Sigmoid colon (tissue), 7 donors: ENCODE results near the gene EIF1AD. TPM values are rescaled to one million over a fixed set of nuclear protein-coding genes. Genes with fewer than 3 reads are reported as not detected.

Experiments
- DNase-seq: peaks from one replicate; pipeline ENCODE4 v3.0.0-alpha.2; 2019
- H3K27ac ChIP-seq, 4 donors: fragments of 200-600 bp; sonication (generic); one replicate each; pipeline ENCODE4 v1.5.1; 2016 to 2019; ENCODE audit warnings: mild to moderate bottlenecking in 1 of 4
- H3K27me3 ChIP-seq, 3 donors: fragments of 200-600 bp; sonication (generic); one replicate each; pipeline ENCODE4 v1.5.1; 2019; ENCODE audit warnings: mild to moderate bottlenecking in 1 of 3
- H3K36me3 ChIP-seq, 4 donors: fragments of 200-600 bp; sonication (generic); one replicate each; pipeline ENCODE4 v1.5.1; 2016 to 2019
- H3K4me1 ChIP-seq, 4 donors: fragments of 200-600 bp; sonication (generic); one replicate each; pipeline ENCODE4 v1.5.1; 2017 to 2019
- H3K4me3 ChIP-seq, 4 donors: fragments of 200-600 bp; sonication (generic); one replicate each; pipeline ENCODE4 v1.5.1; 2017 to 2019; ENCODE audit warnings: mild to moderate bottlenecking in 2 of 4, moderate library complexity in 1 of 4
- H3K9me3 ChIP-seq, 4 donors: fragments of 200-600 bp in 3 of 4; sonication (generic) in 3 of 4; one replicate each; pipeline versions ENCODE4 v1.5.1 to v1.6.1; 2013 to 2019
- CTCF ChIP-seq, 4 experiments: fragments of 450-650 bp in 3 of 4; fragments of 200-600 bp in 1 of 4; IDR thresholded peaks; one replicate each; pipeline ENCODE4 v1.5.1; 2016 to 2019; ENCODE audit warnings: antibody characterized with exemption in 4 of 4, mild to moderate bottlenecking in 3 of 4, moderate library complexity in 2 of 4
- EP300 ChIP-seq, 4 donors: sonication (generic); formaldehyde crosslinking; IDR thresholded peaks; one replicate each; pipeline ENCODE4 v1.6.1; 2017; ENCODE audit warnings: antibody characterized with exemption in 4 of 4
- POLR2A ChIP-seq, 2 donors: fragments of 450-650 bp; IDR thresholded peaks; one replicate each; pipeline ENCODE4 v1.6.1; 2016; ENCODE audit warnings: antibody characterized with exemption in 2 of 2, mild to moderate bottlenecking in 2 of 2, moderate library complexity in 2 of 2
- POLR2AphosphoS5 ChIP-seq, 4 donors: sonication (generic); formaldehyde crosslinking; IDR thresholded peaks; one replicate each; pipeline ENCODE4 v1.6.1; 2017; ENCODE audit warnings: antibody characterized with exemption in 4 of 4
- WGBS, 2 donors: extraction: QIAGEN DNeasy Blood & Tissue Kit; methylation state at CpG; one replicate each; pipeline ENCODE4 v1.1.7; 2013; 5-methylcytosine and 5-hydroxymethylcytosine counted together
- intact Hi-C: fragments of 100-400 bp; cut with DNase I; formaldehyde crosslinking; loops from one replicate; pipeline ENCODE4 v1.15.1; 2023
- polyA plus RNA-seq, 3 donors: library from polyadenylated mRNA; stranded (reverse); fragments of 200-250 nt; gene quantifications; one replicate each; pipeline ENCODE4 v1.2.3, GENCODE V29; 2013
- total RNA-seq, 4 donors: library from RNA; depleted of rRNA; stranded (reverse); fragments of >200 nt; gene quantifications; one replicate each; pipeline ENCODE4 v1.1.0, GENCODE V29; 2016
- donor health status: healthy with polysubstance abuse.
- donor health status: Bipolar disorder and iron deficiency.
- donor health status: healthy.

The EIF1AD gene
- total and polyA plus RNA-seq, 7 donors, result 13.8 to 26.0 (median 20.4) TPM

GRCh38 chr11:66042996-66043906 is 41.3 kb upstream of the EIF1AD start:
- H3K4me3 ChIP-seq, result no peak overlapping the region
- peaks cover 5 to 12% (median 10%) of the 10 kb centered on the region in 3 donors for H3K27me3 ChIP-seq
- DNase-seq, result no peak
- H3K4me1 ChIP-seq, result peaks cover 0 to 7% (median 3%) of the 10 kb centered on the region in 4 donors
- intact Hi-C loops, result no loop called here
- WGBS, 2 donors, result 97% methylated on average over 88 of the region's 88 CpGs
- TF ChIP-seq POLR2A (IDR thresholded peaks at IDR 0.05), result no peak
- no peak for TF ChIP-seq EP300 (IDR thresholded peaks at IDR 0.05)
- TF ChIP-seq POLR2AphosphoS5 (IDR thresholded peaks at IDR 0.05), result no peak
- H3K27ac ChIP-seq, result no peak overlapping the region
- no peaks in the 10 kb centered on the region for H3K36me3 ChIP-seq
- no peaks in the 10 kb centered on the region for H3K9me3 ChIP-seq

- DNase-seq, result no peak
- H3K27me3 ChIP-seq, result peaks cover 0 to 3% (median 2%) of the 10 kb centered on the region in 3 donors
- H3K4me1 ChIP-seq, result peaks cover 0 to 7% (median 3%) of the 10 kb centered on the region in 4 donors
- H3K36me3 ChIP-seq, result no peaks in the 10 kb centered on the region
- H3K9me3 ChIP-seq, result no peaks in the 10 kb centered on the region
- intact Hi-C loops, result no loop called here
- TF ChIP-seq POLR2A (IDR thresholded peaks at IDR 0.05), result no peak
- no peak for TF ChIP-seq CTCF (IDR thresholded peaks at IDR 0.05)
- no peak for TF ChIP-seq POLR2AphosphoS5 (IDR thresholded peaks at IDR 0.05)
- TF ChIP-seq EP300 (IDR thresholded peaks at IDR 0.05), result no peak
- no peak overlapping the region for H3K4me3 ChIP-seq
- no peak overlapping the region for H3K27ac ChIP-seq
- WGBS, 2 donors, result 97% methylated on average over 81 of the region's 81 CpGs
Observed at GRCh38 chr11:66042227-66042995, 40.5 kb upstream of the EIF1AD start.

- H3K27me3 ChIP-seq, result no peaks in the 10 kb centered on the region
- no peaks in the 10 kb centered on the region for H3K36me3 ChIP-seq
- TF ChIP-seq POLR2AphosphoS5 (IDR thresholded peaks at IDR 0.05) (no peak), EP300 (IDR thresholded peaks at IDR 0.05) (no peak), CTCF (IDR thresholded peaks at IDR 0.05) (no peak)
- H3K27ac ChIP-seq, result no peak overlapping the region
- WGBS, 2 donors, result 89 to 92% methylated on average over 3 of the region's 3 CpGs
- no peaks in the 10 kb centered on the region for H3K9me3 ChIP-seq
- intact Hi-C loops, result no loop called here
- DNase-seq, result no peak
- no peaks in the 10 kb centered on the region for H3K4me1 ChIP-seq
- no peak overlapping the region for H3K4me3 ChIP-seq
Observed at GRCh38 chr11:66039765-66040164, 37.8 kb upstream of the EIF1AD start.

- Histone ChIP-seq H3K27me3 (no peaks in the 10 kb centered on the region), H3K9me3 (no peaks in the 10 kb centered on the region), H3K27ac (no peak overlapping the region), H3K36me3 (no peaks in the 10 kb centered on the region), H3K4me3 (no peak overlapping the region), H3K4me1 (no peaks in the 10 kb centered on the region)
- intact Hi-C loops, result no loop called here
- TF ChIP-seq CTCF (IDR thresholded peaks at IDR 0.05) (no peak), EP300 (IDR thresholded peaks at IDR 0.05) (no peak), POLR2A (IDR thresholded peaks at IDR 0.05) (no peak), POLR2AphosphoS5 (IDR thresholded peaks at IDR 0.05) (no peak)
- 81 to 94% methylated on average over 3 of the region's 3 CpGs for WGBS, 2 donors
- DNase-seq, result no peak
Observed at GRCh38 chr11:66037327-66037726, 35.4 kb upstream of the EIF1AD start.

GRCh38 chr11:66036334-66036710 is 34.4 kb upstream of the EIF1AD start:
- DNase-seq, result no peak
- H3K27ac ChIP-seq, result no peak overlapping the region
- TF ChIP-seq CTCF (IDR thresholded peaks at IDR 0.05), result no peak
- no peak for TF ChIP-seq POLR2A (IDR thresholded peaks at IDR 0.05)
- no peak for TF ChIP-seq POLR2AphosphoS5 (IDR thresholded peaks at IDR 0.05)
- TF ChIP-seq EP300 (IDR thresholded peaks at IDR 0.05), result no peak
- no peaks in the 10 kb centered on the region for H3K27me3 ChIP-seq
- no peaks in the 10 kb centered on the region for H3K9me3 ChIP-seq
- H3K36me3 ChIP-seq, result no peaks in the 10 kb centered on the region
- 72 to 73% methylated on average over 5 of the region's 5 CpGs for WGBS, 2 donors
- H3K4me3 ChIP-seq, result no peak overlapping the region
- intact Hi-C loops, result no loop called here
- H3K4me1 ChIP-seq, result no peaks in the 10 kb centered on the region
